GM21529 (cell line): ENCODE data around the gene SLIT3.

ENCODE experiments used
- ATAC-seq: cut with Tn5 transposase; IDR thresholded peaks from one replicate; pipeline ENCODE4 v1.9.1; 2021; ENCODE audit not compliant: unreplicated experiment

SLIT3 gene

GRCh38 chr5:169048181-169049125 lies 252.5 kb downstream of the SLIT3 start:
- no peak for ATAC-seq

- no peak for ATAC-seq
Measured at GRCh38 chr5:169044962-169045361, 256.0 kb downstream of the SLIT3 start.

- ATAC-seq, result no peak
Measured at GRCh38 chr5:169041180-169041579, 259.8 kb downstream of the SLIT3 start.

- ATAC-seq, result no peak
Measured at GRCh38 chr5:169039592-169039991, 261.3 kb downstream of the SLIT3 start.

- ATAC-seq, result no peak
Measured at GRCh38 chr5:169037466-169037865, 263.5 kb downstream of the SLIT3 start.

- no peak for ATAC-seq
Measured at GRCh38 chr5:169036079-169036805, 264.7 kb downstream of the SLIT3 start.

GRCh38 chr5:169029661-169030274 lies 271.2 kb downstream of the SLIT3 start:
- ATAC-seq, result no peak

- no peak for ATAC-seq
Measured at GRCh38 chr5:169029037-169029436, 271.9 kb downstream of the SLIT3 start.

- no peak for ATAC-seq
Measured at GRCh38 chr5:169027501-169028061, 273.4 kb downstream of the SLIT3 start.

- no peak for ATAC-seq
Measured at GRCh38 chr5:169025491-169025890, 275.4 kb downstream of the SLIT3 start.

- no peak for ATAC-seq
Measured at GRCh38 chr5:169024421-169024820, 276.5 kb downstream of the SLIT3 start.

GRCh38 chr5:169022718-169023117 lies 278.2 kb downstream of the SLIT3 start:
- no peak for ATAC-seq

GRCh38 chr5:169020102-169020501 lies 280.8 kb downstream of the SLIT3 start:
- ATAC-seq, result no peak

- no peak for ATAC-seq
Measured at GRCh38 chr5:169018925-169019324, 282.0 kb downstream of the SLIT3 start.

- ATAC-seq, result no peak
Measured at GRCh38 chr5:169015991-169016390, 284.9 kb downstream of the SLIT3 start.

- ATAC-seq, result no peak
Measured at GRCh38 chr5:169013846-169014245, 287.1 kb downstream of the SLIT3 start.

GRCh38 chr5:169013208-169013728 lies 287.7 kb downstream of the SLIT3 start:
- ATAC-seq, result no peak

GRCh38 chr5:169012450-169012849 lies 288.5 kb downstream of the SLIT3 start:
- no peak for ATAC-seq

GRCh38 chr5:169011451-169011850 lies 289.5 kb downstream of the SLIT3 start:
- no peak for ATAC-seq

GRCh38 chr5:169011009-169011408 lies 289.9 kb downstream of the SLIT3 start:
- ATAC-seq, result no peak

GRCh38 chr5:169009123-169009522 lies 291.8 kb downstream of the SLIT3 start:
- ATAC-seq, result no peak
